Measurements from ENCODE around the gene ARHGAP26. TPM values are rescaled to one million over a fixed set of nuclear protein-coding genes. Genes with fewer than 3 reads are reported as not detected.

Gene ARHGAP26
- total RNA-seq, 1 experiment from 2014 or later, result 34.5 TPM

DNA sequence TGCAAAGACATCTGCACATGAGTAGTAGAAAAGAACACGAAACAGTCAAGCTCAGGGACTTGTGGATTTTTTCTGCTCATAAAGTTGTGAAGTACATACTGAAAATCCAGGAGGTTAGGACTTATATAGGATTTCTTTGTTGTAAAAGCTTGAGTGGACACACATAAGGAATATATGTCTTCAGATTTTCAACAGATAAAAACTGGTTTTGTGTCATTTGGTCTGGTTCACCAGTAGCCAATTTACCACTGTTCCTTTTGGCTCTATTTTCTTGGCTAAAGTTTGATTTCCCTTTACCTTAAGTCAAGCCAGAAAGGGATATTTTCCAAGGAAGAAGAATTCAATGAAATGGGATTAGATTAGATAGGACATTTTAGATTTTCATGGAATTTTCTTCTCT, 429.0 kb downstream of the ARHGAP26 start:
- DNase-seq (ENCODE audit: low read depth, low spot score) (no peak), ATAC-seq (no peak)
- CTCF ChIA-PET, result no interaction called here
- H2AFZ ChIP-seq (ENCODE audit: low read depth, low read length, poor library complexity, severe bottlenecking), result no peak overlapping the region
- no peak overlapping the region for H3K9ac ChIP-seq (ENCODE audit: low read length)
- no peaks in the 10 kb centered on the region for H3K27me3 ChIP-seq (ENCODE audit: insufficient read depth, low read length)
- H3K79me2 ChIP-seq (ENCODE audit: insufficient read depth, low read length), result no peaks in the 10 kb centered on the region
- H3K4me2 ChIP-seq (ENCODE audit: low read length), result no peak overlapping the region
- H3K9me3 ChIP-seq (ENCODE audit: control insufficient read depth in 1 of 2, insufficient read depth in 1 of 2, low read depth in 1 of 2, low read length in 2 of 2), result no peaks in the 10 kb centered on the region
- intact Hi-C loops (cut with micrococcal nuclease), result loop anchor here (5.0 kb wide), 1 partner anchor 488 kb away; no protein-coding TSS in a partner anchor
- no peak overlapping the region for H3K27ac ChIP-seq (ENCODE audit: low read depth, low read length)
- H3K4me3 ChIP-seq (replicated peaks in 1 of 2; ENCODE audit: low read depth in 1 of 2, low read length in 2 of 2), result no peak overlapping the region
- TF ChIP-seq ZFX (IDR thresholded peaks at IDR 0.05) (no peak), SRF (IDR thresholded peaks at IDR 0.05; ENCODE audit: low read depth) (no peak), POLR2A (IDR thresholded peaks at IDR 0.05; ENCODE audit: borderline replicate concordance, extremely low read depth, insufficient read depth, insufficient read length) (no peak), SIN3A (IDR thresholded peaks at IDR 0.05; ENCODE audit: low read depth) (no peak), EGR1 (IDR thresholded peaks at IDR 0.05; ENCODE audit: low read depth) (no peak), YY1 (IDR thresholded peaks at IDR 0.05; ENCODE audit: extremely low read depth, insufficient replicate concordance, low read depth, low read length) (no peak), ELF1 (IDR thresholded peaks at IDR 0.05; ENCODE audit: borderline replicate concordance, low read depth) (no peak), EZH2phosphoT487 (IDR thresholded peaks at IDR 0.05; ENCODE audit: borderline replicate concordance) (no peak), CBX3 (IDR thresholded peaks at IDR 0.05; ENCODE audit: low read depth) (no peak), SP1 (IDR thresholded peaks at IDR 0.05; ENCODE audit: low read depth) (no peak), CEBPB (IDR thresholded peaks at IDR 0.05; ENCODE audit: low read depth) (no peak), FOSL1 (IDR thresholded peaks at IDR 0.05; ENCODE audit: low read depth) (no peak), JUND (IDR thresholded peaks at IDR 0.05) (no peak), TCF7L2 (IDR thresholded peaks at IDR 0.05; ENCODE audit: borderline replicate concordance, extremely low read depth, insufficient read depth, insufficient read length) (no peak), RAD21 (IDR thresholded peaks at IDR 0.05; ENCODE audit: low read depth) (no peak), ZNF274 (IDR thresholded peaks at IDR 0.05; ENCODE audit: low read depth, low read length) (no peak), EZH2 (IDR thresholded peaks at IDR 0.05) (no peak)
- TF ChIP-seq, protein P1, sequence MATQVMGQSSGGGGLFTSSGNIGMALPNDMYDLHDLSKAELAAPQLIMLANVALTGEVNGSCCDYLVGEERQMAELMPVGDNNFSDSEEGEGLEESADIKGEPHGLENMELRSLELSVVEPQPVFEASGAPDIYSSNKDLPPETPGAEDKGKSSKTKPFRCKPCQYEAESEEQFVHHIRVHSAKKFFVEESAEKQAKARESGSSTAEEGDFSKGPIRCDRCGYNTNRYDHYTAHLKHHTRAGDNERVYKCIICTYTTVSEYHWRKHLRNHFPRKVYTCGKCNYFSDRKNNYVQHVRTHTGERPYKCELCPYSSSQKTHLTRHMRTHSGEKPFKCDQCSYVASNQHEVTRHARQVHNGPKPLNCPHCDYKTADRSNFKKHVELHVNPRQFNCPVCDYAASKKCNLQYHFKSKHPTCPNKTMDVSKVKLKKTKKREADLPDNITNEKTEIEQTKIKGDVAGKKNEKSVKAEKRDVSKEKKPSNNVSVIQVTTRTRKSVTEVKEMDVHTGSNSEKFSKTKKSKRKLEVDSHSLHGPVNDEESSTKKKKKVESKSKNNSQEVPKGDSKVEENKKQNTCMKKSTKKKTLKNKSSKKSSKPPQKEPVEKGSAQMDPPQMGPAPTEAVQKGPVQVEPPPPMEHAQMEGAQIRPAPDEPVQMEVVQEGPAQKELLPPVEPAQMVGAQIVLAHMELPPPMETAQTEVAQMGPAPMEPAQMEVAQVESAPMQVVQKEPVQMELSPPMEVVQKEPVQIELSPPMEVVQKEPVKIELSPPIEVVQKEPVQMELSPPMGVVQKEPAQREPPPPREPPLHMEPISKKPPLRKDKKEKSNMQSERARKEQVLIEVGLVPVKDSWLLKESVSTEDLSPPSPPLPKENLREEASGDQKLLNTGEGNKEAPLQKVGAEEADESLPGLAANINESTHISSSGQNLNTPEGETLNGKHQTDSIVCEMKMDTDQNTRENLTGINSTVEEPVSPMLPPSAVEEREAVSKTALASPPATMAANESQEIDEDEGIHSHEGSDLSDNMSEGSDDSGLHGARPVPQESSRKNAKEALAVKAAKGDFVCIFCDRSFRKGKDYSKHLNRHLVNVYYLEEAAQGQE (IDR thresholded peaks at IDR 0.05; ENCODE audit: low read depth), result no peak
- TF ChIP-seq, protein P2, sequence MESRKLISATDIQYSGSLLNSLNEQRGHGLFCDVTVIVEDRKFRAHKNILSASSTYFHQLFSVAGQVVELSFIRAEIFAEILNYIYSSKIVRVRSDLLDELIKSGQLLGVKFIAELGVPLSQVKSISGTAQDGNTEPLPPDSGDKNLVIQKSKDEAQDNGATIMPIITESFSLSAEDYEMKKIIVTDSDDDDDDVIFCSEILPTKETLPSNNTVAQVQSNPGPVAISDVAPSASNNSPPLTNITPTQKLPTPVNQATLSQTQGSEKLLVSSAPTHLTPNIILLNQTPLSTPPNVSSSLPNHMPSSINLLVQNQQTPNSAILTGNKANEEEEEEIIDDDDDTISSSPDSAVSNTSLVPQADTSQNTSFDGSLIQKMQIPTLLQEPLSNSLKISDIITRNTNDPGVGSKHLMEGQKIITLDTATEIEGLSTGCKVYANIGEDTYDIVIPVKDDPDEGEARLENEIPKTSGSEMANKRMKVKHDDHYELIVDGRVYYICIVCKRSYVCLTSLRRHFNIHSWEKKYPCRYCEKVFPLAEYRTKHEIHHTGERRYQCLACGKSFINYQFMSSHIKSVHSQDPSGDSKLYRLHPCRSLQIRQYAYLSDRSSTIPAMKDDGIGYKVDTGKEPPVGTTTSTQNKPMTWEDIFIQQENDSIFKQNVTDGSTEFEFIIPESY (IDR thresholded peaks at IDR 0.05; ENCODE audit: extremely low read depth, insufficient replicate concordance, low read length), result no peak
- TF ChIP-seq, protein P3, sequence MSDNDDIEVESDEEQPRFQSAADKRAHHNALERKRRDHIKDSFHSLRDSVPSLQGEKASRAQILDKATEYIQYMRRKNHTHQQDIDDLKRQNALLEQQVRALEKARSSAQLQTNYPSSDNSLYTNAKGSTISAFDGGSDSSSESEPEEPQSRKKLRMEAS (IDR thresholded peaks at IDR 0.05), result no peak
- no peaks in the 10 kb centered on the region for H3K36me3 ChIP-seq (ENCODE audit: control insufficient read depth in 1 of 2, insufficient read depth in 2 of 2, low read length in 2 of 2)
- H3K4me1 ChIP-seq (ENCODE audit: control insufficient read depth in 1 of 2, insufficient read depth in 2 of 2, low read length in 2 of 2), result peaks cover 2 to 8% of the 10 kb centered on the region in 2 experiments; a peak in 1 of 4 replicates
- RAD21 ChIA-PET (ENCODE audit: low non-redundant PET in 1 of 2, low total read pairs in 2 of 2, uncharacterized antibody in 2 of 2, unreplicated experiment in 2 of 2), result no interaction called here
- H4K20me1 ChIP-seq (ENCODE audit: insufficient read depth), result no peaks in the 10 kb centered on the region
- POLR2A ChIA-PET, result no interaction called here
- no peaks in the 10 kb centered on the region for H3K9me2 ChIP-seq (ENCODE audit: insufficient read depth)
- BruUV-seq (replicated peaks), result no TSS peak
